ENCODE data around the gene MBOAT2. TPM values are rescaled to one million over a fixed set of nuclear protein-coding genes. Genes with fewer than 3 reads are reported as not detected.

Gene MBOAT2
- total RNA-seq, 4 donors from 2014 or later: 4.7 to 12.8 (median 9.7) TPM

GRCh38 chr2:8938384-8938783 lies 65.1 kb downstream of the MBOAT2 start:
- no peak for TF ChIP-seq CTCF (IDR thresholded peaks at IDR 0.05; ENCODE audit: low read depth)

GRCh38 chr2:8935982-8936381 lies 67.5 kb downstream of the MBOAT2 start:
- TF ChIP-seq CTCF (IDR thresholded peaks at IDR 0.05; ENCODE audit: low read depth): no peak

GRCh38 chr2:8934338-8934737 lies 69.1 kb downstream of the MBOAT2 start:
- TF ChIP-seq CTCF (IDR thresholded peaks at IDR 0.05; ENCODE audit: low read depth): no peak

- no peak for TF ChIP-seq CTCF (IDR thresholded peaks at IDR 0.05; ENCODE audit: low read depth)
These were observed 70.8 kb downstream of the MBOAT2 start for GRCh38 chr2:8932702-8933101.

GRCh38 chr2:8929128-8929527 lies 74.4 kb downstream of the MBOAT2 start:
- no peak for TF ChIP-seq CTCF (IDR thresholded peaks at IDR 0.05; ENCODE audit: low read depth)

- TF ChIP-seq CTCF (IDR thresholded peaks at IDR 0.05; ENCODE audit: low read depth): no peak
These were observed 75.7 kb downstream of the MBOAT2 start for GRCh38 chr2:8927510-8928455.

- TF ChIP-seq CTCF (IDR thresholded peaks at IDR 0.05; ENCODE audit: low read depth): no peak
These were observed 77.1 kb downstream of the MBOAT2 start for GRCh38 chr2:8926356-8926755.

All from subcutaneous adipose tissue (tissue), 4 donors.